HG03175 (cell line): ENCODE measurements around the gene GPR158.

Experiments
- ATAC-seq: cut with Tn5 transposase; IDR thresholded peaks from one replicate; pipeline ENCODE4 v1.9.1; 2021; ENCODE audit warnings: mild to moderate bottlenecking, moderate library complexity; ENCODE audit not compliant: unreplicated experiment

The GPR158 gene

DNA sequence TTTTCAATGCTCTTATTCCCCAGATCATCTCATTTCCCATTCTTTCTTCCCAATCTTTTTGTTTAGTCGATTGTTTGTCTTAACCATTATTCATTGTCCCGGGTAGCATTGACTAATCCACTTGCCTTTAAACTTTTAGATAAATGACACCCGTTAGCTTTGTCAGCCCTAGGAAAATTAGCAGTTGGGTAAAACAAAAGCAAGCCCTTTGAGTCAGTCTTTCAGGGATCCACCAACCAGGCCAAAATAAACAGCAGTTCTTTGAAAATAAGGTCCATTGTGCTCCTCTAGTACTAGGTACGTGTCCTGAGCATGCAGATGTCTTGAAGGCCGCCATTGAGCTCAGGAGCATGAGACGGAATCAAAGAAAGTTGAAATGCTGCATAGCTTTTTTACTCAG is 389.6 kb downstream of the GPR158 start:
- no peak for ATAC-seq

DNA sequence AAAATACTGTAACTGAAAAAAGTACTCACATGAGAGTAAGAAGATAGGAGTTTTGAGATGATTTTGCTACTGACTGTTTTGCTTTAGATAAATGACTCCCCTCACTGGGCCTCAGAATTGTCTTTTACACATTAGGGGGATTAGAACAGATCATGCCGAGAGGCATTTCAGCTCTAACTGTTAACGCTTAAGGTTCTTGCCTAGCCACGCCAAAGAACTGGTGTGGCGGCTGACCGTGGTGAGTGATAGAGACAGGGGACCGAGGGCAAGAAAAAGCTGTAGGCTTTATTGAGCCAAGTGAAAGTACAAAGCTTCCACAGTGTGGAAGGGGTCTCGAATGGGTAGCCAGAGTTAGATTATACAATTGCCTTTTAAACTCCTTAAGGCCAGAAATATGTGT is 390.8 kb downstream of the GPR158 start:
- ATAC-seq, result no peak

DNA sequence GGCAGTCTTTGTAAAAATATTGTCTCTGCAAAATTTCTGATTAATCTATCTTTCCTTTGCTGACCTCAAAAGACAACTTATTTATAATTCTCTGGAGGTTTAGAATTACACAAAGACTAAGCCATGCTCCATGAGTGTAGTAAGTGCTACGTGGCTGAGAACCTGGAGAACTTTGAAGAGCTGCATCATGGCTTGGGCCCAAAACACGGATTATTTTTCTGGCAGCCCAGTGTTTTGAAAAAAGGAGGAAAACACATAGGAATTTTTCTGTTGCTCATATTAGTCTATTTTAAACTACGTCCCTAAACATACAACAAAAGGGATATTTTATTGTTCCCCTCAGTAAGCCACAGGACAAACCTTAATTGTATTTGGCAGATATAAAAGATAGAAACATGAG is 398.5 kb downstream of the GPR158 start:
- no peak for ATAC-seq

- ATAC-seq, result no peak
These were observed 400.5 kb downstream of the GPR158 start for GRCh38 chr10:25575343-25575742.

DNA sequence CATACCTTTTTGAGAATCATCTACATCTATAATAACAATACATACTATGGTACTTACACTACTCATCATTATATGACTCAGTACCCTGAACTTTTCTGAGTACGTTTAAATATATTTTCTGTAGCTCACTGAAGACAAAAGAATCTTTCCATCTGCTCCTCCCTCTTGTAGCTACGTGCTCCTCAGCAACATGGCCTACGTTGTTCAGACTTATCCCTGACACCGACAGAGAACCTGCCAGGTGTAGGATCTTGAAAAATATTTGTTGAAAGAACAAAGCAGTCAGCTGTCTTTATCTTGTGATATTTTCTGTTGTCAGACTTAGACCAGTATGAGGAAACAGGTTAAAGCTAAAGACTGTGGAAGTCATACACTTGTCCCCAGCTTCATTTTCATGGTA is 403.3 kb downstream of the GPR158 start:
- ATAC-seq, result no peak

DNA sequence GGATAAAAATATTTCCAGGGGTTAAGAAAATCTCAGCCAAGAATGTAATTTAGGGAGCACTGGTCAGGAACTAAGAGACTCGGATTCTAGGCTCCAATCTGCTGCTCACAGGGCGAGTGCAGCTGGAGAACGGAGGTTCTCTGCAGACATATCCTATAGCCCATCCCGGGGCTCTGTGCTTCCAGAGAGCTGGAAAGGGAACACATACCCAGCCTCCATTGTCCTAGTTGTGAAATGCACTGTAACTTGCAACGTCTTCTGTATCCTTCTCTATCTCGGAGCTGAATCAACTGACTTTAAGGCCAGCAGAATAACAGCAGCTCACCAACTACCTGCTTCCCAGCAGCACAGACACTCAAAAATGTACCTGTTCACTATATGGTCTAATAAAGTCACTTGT is 408.2 kb downstream of the GPR158 start:
- ATAC-seq, result no peak

DNA sequence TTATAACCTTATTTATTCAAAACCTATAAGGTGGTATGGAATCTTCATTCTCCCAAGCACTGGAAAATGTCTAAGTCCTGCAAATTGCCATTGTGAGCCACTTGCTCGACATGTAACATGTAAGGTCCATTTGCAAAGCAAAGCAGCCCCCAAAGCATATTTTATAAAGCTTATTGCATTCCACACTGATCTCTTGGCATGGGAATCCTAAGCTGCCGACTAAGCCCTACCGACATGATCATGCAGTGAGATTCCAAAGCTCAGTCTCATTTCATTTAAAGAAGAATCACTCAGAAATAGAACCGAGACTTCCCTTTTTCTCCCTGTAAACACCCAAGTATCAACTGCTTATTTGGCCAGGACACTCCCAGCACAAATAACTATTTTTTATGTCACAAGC is 425.9 kb downstream of the GPR158 start:
- no peak for ATAC-seq

DNA sequence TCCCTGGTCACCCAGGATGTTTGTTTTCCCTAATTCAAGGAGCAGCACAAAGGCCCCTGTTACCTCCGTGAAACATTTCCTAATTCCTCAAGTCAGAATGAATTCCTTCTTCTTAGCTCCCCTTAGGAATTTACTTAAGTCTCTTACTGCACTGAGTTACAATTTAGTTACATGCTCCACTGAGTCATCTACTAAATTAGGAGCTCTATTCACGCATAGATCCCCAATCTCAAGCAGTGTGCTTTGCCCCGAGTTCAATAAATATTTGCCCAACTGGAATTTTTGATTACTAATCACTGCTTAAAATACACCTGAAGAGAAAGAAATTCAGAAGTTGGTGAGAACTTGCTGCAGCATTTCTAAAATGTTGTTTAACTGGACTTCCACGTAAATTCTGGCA is 429.8 kb downstream of the GPR158 start:
- no peak for ATAC-seq

GRCh38 chr10:25614652-25615051 is 439.9 kb downstream of the GPR158 start:
- no peak for ATAC-seq

DNA sequence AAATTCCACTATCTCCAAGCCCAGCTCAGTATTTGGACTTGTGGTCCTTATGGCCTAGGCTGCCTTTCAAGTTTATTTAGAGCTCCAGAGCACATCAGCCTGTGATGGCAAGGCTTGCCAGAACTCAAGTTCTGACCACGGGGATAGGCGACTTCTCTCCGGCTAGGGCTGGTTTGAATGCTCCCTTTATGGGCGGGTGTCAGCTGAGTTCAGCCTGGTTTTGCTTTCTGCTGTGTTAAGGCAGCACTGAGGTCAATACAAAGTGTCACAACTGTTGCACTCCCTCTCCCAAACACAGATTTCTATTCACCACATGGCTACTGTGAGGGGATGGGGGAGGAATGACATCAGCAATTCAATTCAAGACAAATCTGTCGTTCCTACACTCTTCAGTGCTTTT is 441.1 kb downstream of the GPR158 start:
- no peak for ATAC-seq

DNA sequence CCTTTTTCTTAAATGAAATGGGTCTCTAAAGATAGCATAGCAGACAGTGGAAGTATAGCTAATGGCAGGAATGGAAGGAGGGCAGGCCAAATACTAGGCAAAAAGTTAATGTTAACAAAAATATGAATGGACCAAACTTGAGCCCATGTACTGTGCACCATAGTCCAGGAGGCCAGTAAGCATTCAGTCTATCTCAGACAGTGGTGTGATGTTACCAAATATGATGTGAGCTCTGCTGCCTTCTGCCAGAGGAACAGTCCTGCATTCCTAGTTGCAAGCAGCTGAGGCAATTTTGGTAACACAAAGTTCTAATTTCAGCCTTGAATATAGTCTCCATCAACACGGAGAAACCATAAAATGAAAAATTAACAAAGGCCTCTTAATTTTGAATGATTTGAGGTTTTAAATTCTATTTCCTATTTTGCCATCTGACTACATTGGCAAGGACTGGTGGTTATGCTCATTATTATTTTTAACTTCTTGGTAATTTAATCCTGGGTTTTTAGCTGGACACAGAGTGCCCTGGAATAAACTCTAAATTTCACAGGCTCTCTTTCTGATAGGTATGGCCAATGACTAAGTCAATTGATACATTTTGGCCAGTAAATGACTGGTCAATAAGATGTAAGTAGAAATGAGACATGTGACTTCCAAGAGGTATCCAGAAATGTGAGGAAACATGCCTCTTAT is 442.2 kb downstream of the GPR158 start:
- no peak for ATAC-seq

DNA sequence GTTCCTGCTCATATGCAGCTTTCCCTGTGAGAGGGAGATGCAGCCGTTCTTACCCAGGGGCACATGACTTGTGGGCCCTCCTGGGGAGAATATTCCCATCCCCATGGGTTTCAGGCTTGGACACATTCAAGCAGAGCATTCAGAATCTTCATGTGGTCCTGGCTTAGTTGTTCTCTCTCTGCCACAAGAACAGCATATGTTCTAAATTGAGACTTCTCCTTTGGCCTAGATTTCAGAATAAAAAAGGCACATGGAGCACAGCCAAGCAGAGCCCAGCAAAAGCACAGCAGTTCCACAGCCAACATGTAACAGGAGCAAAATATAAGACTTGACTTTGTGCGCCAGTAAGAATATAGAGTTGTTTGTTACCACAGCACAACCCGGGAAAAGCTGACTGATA is 452.8 kb downstream of the GPR158 start:
- ATAC-seq, result no peak

DNA sequence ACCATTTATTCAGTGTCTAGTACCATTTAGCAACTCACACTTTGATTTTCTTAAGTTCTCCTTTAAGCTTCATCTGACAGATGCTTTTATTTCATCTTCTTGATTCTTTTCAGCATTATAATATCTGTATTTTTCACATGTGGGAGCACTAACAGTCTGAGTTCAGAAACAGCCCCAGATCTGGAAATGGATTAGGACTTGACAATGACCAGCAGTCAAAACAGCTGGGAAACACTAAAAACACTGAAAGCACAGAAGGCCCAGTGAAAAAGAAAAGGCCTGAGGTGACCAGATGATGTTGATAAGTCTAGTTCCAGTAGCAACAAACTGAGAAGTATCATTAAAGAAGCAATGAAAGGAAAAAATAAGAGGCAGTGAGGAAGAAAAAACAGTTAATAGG is 454.5 kb downstream of the GPR158 start:
- no peak for ATAC-seq

DNA sequence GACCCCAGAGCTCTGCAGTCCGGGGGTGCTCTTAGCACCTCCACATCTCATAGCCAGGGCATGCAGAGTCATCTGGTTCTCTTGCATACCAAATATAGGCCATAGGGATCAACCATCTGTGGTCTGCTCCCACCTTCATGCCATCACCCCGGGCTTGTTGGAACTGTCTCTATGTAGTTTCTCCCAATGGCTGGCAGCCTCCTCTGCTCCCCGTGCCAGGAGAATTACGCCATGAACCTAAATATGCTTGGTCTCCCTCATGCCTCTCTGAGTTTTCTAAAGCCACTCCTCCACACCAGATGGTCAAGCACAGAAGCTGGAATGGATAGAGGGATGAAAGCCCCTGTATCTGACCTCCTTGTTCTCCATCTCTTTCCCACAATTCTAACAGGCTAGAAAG is 456.7 kb downstream of the GPR158 start:
- ATAC-seq, result no peak

GRCh38 chr10:25632802-25633201 is 458.0 kb downstream of the GPR158 start:
- no peak for ATAC-seq

DNA sequence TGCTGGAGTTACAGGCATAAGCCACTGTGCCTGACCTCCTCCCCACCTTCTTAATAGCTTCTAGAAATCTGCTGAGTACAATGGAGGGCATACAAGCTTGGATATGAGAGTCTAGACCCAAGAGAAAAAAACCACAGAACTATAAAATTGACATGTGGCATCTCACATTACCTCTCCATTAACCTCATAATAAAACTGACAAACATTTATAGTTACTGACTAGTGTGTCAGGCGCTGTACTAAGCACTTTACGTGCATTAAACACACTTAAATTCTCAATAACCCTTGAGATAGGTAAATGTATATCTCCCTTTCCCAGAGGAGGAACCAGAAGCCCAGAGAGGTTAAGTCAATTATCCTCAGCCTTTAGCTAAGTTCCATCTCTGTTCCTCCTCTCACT is 458.7 kb downstream of the GPR158 start:
- ATAC-seq, result no peak

DNA sequence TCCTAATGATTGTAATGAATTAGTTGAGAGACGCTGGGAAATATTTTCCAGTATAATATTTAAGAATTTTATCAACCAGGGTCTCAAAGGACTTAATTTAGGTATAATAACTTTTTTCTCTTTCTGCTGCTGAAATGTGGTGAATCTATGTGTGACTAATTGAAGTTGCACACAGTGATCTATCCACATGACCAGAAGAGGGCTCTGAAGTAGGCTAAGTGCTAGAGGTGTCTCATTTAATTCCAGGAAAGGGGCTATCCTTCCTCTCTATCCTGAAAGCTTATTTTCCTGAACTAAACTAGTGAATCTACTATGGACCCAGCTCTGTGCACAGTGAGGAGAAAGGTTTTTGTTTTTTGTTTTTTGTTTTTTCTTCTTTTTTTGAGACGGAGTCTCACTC is 464.8 kb downstream of the GPR158 start:
- no peak for ATAC-seq

- ATAC-seq, result no peak
These were observed 466.8 kb downstream of the GPR158 start for GRCh38 chr10:25641595-25641994.

- ATAC-seq, result no peak
These were observed 467.9 kb downstream of the GPR158 start for GRCh38 chr10:25642721-25643120.

- ATAC-seq, result no peak
These were observed 471.6 kb downstream of the GPR158 start for GRCh38 chr10:25646371-25646770.

GRCh38 chr10:25651534-25651933 is 476.7 kb downstream of the GPR158 start:
- no peak for ATAC-seq
